ENCODE data around the gene SLC22A3.

DNA sequence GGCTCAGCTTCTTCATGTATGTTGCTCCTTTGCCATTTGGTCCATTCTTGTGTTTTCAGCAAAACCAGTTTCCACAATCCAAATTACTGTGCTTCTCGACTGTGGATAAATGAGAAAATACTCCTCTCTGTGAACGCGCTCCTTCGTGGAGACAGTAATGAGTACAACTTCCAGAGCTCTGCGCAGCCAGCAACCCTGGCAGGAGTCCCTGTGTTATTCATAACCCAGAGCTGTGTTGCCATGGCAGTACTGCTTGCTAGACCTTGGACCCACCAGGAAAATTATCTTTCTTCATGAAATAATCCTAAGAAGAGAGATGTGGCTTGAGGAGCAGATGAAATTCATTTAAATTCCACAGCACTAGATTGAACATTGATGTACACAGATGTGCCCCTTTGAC is 73.7 kb downstream of the SLC22A3 start:
- TF ChIP-seq, protein P1, sequence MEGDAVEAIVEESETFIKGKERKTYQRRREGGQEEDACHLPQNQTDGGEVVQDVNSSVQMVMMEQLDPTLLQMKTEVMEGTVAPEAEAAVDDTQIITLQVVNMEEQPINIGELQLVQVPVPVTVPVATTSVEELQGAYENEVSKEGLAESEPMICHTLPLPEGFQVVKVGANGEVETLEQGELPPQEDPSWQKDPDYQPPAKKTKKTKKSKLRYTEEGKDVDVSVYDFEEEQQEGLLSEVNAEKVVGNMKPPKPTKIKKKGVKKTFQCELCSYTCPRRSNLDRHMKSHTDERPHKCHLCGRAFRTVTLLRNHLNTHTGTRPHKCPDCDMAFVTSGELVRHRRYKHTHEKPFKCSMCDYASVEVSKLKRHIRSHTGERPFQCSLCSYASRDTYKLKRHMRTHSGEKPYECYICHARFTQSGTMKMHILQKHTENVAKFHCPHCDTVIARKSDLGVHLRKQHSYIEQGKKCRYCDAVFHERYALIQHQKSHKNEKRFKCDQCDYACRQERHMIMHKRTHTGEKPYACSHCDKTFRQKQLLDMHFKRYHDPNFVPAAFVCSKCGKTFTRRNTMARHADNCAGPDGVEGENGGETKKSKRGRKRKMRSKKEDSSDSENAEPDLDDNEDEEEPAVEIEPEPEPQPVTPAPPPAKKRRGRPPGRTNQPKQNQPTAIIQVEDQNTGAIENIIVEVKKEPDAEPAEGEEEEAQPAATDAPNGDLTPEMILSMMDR (IDR thresholded peaks at IDR 0.05) = no peak
- no peak for TF ChIP-seq POLR2A (IDR thresholded peaks at IDR 0.05)
